DND-41 (cell line): ENCODE measurements around the gene KCNC1.

ENCODE experiments used
- CTCF ChIP-seq: IDR thresholded peaks from 2 replicates; pipeline ENCODE4 v1.5.1; 2012; ENCODE audit warnings: borderline replicate concordance, low read length, moderate library complexity, mild to moderate bottlenecking; ENCODE audit not compliant: poor library complexity, severe bottlenecking; ENCODE audit errors: extremely low read depth
- EZH2 ChIP-seq: IDR thresholded peaks from 3 replicates; pipeline ENCODE4 v1.6.1; 2012; ENCODE audit warnings: borderline replicate concordance, low read depth, mild to moderate bottlenecking, moderate library complexity, low read length, inconsistent platforms; ENCODE audit not compliant: severe bottlenecking

GRCh38 chr11:17741487-17741886 lies 6.9 kb downstream of the KCNC1 start:
- TF ChIP-seq EZH2 (no peak), CTCF (no peak)
